HG03045 (cell line): ENCODE data around the gene KLK10.
"Not testable (repeated sequence)": the region's sequence is repeated elsewhere in the genome, so short reads cannot be mapped to it uniquely, and the experiment has no call there.

ENCODE experiments used
- ATAC-seq: cut with Tn5 transposase; IDR thresholded peaks from one replicate; pipeline ENCODE4 v1.9.1; 2021; ENCODE audit warnings: mild to moderate bottlenecking, moderate library complexity; ENCODE audit not compliant: unreplicated experiment

Gene KLK10

GRCh38 chr19:50972795-50973376 lies 46.6 kb downstream of the KLK10 start:
- no peak for ATAC-seq

- not testable (repeated sequence) for ATAC-seq
These were observed 49.7 kb downstream of the KLK10 start for GRCh38 chr19:50969810-50970209.

- ATAC-seq = no peak
These were observed 50.1 kb downstream of the KLK10 start, which contains the start of gene KLK6 for GRCh38 chr19:50969413-50969760. Gene KLK6, minus strand, starts transcription at chr19:50969591. Its CDS starts 1,487 bp downstream, at chr19:50968104.

GRCh38 chr19:50968716-50969412 lies 50.6 kb downstream of the KLK10 start:
- ATAC-seq = no peak

- no peak for ATAC-seq
These were observed 51.4 kb downstream of the KLK10 start for GRCh38 chr19:50967929-50968715.

GRCh38 chr19:50964266-50964665 lies 55.2 kb downstream of the KLK10 start:
- ATAC-seq = no peak

- ATAC-seq = no peak
These were observed 56.1 kb downstream of the KLK10 start for GRCh38 chr19:50963381-50963780.
